Body of pancreas (tissue), 4 donors: Measurements from ENCODE around the gene NEUROD6.

Source experiments
- POLR2A ChIP-seq, 3 donors: fragments of 450-650 bp; IDR thresholded peaks; one replicate each; pipeline ENCODE4 v1.6.1; 2016; ENCODE audit warnings: antibody characterized with exemption in 3 of 3, mild to moderate bottlenecking in 2 of 3
- TF ChIP-seq, protein P1 (sequence below), 7 experiments: fragments of 450-650 bp in 4 of 7; fragments of 200-600 bp in 3 of 7; sonication (generic) in 3 of 7; IDR thresholded peaks; one replicate each; pipeline ENCODE4 v1.5.1; 2016 to 2019; ENCODE audit warnings: antibody characterized with exemption in 7 of 7

DNA sequence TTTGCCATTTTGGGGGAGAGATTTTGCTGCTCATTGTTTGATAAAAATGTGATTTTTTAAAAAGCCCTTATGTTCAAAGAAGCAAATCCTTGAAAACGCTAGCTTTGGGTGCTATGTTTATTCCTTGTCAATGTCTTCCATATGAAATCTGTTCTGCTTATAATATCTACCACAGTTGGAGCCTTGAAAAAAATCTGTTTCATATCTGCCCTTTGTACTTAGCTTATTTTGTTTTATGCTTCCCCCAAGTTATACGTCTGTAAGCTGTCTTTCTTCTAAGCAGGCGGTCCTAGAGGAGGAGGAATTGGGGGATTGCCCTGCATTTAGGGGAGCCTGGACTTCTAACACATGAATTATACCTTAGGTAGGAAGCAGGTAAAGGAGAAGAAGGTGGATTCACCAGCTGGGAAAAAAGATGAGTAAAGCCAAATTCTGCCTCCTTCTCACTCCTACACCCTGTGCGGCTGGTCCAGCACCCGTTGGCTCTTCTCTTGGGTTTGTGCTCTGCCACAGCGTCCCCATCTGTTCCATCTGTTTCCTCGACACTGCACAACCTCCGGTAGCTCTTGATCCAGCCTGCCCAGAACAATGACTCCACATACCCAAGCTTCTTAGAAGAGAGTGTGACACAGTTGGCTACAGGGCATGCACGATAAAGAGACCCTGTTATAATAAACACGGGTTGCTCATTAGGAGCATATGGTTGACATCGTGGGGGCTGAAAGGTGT, 31.9 kb upstream of the NEUROD6 start:
- TF ChIP-seq, protein P1, sequence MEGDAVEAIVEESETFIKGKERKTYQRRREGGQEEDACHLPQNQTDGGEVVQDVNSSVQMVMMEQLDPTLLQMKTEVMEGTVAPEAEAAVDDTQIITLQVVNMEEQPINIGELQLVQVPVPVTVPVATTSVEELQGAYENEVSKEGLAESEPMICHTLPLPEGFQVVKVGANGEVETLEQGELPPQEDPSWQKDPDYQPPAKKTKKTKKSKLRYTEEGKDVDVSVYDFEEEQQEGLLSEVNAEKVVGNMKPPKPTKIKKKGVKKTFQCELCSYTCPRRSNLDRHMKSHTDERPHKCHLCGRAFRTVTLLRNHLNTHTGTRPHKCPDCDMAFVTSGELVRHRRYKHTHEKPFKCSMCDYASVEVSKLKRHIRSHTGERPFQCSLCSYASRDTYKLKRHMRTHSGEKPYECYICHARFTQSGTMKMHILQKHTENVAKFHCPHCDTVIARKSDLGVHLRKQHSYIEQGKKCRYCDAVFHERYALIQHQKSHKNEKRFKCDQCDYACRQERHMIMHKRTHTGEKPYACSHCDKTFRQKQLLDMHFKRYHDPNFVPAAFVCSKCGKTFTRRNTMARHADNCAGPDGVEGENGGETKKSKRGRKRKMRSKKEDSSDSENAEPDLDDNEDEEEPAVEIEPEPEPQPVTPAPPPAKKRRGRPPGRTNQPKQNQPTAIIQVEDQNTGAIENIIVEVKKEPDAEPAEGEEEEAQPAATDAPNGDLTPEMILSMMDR (IDR thresholded peaks at IDR 0.05), result no peak
- TF ChIP-seq POLR2A (IDR thresholded peaks at IDR 0.05), result no peak
